ENCODE results near the gene SMAP2. TPM values are rescaled to one million over a fixed set of nuclear protein-coding genes. Genes with fewer than 3 reads are reported as not detected.

SMAP2 gene
- polyA plus RNA-seq, 1 donor (not counting 4 experiments of a cell fraction or from before 2014, with no cell fraction given): 13.2 TPM

DNA sequence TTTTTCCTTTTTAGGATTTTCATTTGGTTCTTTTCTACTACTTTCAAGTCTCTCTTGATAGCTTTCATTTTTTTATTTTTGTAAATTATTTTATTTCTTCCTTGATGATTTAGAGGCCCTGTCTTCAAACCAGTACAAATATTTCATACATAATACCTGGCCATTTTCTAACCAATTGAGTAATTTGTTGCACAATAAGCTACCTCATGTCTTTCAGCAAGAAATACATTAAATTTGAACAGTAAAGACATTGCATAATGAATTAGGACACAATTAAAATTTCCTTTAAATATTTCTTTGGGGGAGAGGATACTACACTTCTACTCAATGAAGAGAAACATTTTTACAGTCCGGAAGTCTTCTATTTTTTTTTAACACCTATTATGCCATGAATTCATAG, 40.8 kb upstream of the SMAP2 start:
- Histone ChIP-seq H4K20me1 (ENCODE audit: control insufficient read depth, extremely low read depth, insufficient read depth, low read length) (no peaks in the 10 kb centered on the region), H3K4me3 (ENCODE audit: control insufficient read depth in 2 of 3, extremely low read depth in 1 of 3, insufficient read depth in 2 of 3, low read depth in 1 of 3, low read length in 3 of 3) (no peak overlapping the region), H3K36me3 (ENCODE audit: control insufficient read depth in 2 of 2, extremely low read depth in 1 of 2, insufficient read depth in 2 of 2, low read length in 2 of 2) (no peaks in the 10 kb centered on the region), H3K9ac (ENCODE audit: control insufficient read depth, extremely low read depth, insufficient read depth, low read length) (no peak overlapping the region), H3K4me2 (ENCODE audit: control insufficient read depth, extremely low read depth, insufficient read depth, low read depth, low read length) (no peak overlapping the region), H3K4me1 (ENCODE audit: control insufficient read depth, extremely low read depth, insufficient read depth, low read length) (no peaks in the 10 kb centered on the region), H3K79me2 (ENCODE audit: control insufficient read depth, insufficient read depth, low read length) (no peaks in the 10 kb centered on the region), H2AFZ (ENCODE audit: control insufficient read depth, low read length) (no peak overlapping the region), H3K9me3 (ENCODE audit: control insufficient read depth, low read depth, low read length) (no peaks in the 10 kb centered on the region), H3K27me3 (ENCODE audit: control insufficient read depth, extremely low read depth, insufficient read depth, low read length) (no peaks in the 10 kb centered on the region), H3K9me1 (ENCODE audit: control insufficient read depth, extremely low read depth, insufficient read depth, low read length) (no peaks in the 10 kb centered on the region), H3K27ac (ENCODE audit: control insufficient read depth, insufficient read depth, low read length) (no peak overlapping the region)
- dilution Hi-C loops (cut with MboI; ENCODE audit: extremely low pct_ligation_motif_present, low sequenced_read_pairs): no loop called here
- DNase-seq (ENCODE audit: low read depth, low spot score): no peak
- TF ChIP-seq, protein P1, sequence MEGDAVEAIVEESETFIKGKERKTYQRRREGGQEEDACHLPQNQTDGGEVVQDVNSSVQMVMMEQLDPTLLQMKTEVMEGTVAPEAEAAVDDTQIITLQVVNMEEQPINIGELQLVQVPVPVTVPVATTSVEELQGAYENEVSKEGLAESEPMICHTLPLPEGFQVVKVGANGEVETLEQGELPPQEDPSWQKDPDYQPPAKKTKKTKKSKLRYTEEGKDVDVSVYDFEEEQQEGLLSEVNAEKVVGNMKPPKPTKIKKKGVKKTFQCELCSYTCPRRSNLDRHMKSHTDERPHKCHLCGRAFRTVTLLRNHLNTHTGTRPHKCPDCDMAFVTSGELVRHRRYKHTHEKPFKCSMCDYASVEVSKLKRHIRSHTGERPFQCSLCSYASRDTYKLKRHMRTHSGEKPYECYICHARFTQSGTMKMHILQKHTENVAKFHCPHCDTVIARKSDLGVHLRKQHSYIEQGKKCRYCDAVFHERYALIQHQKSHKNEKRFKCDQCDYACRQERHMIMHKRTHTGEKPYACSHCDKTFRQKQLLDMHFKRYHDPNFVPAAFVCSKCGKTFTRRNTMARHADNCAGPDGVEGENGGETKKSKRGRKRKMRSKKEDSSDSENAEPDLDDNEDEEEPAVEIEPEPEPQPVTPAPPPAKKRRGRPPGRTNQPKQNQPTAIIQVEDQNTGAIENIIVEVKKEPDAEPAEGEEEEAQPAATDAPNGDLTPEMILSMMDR (optimal IDR thresholded peaks at IDR 0.05 in 1 of 3, IDR thresholded peaks at IDR 0.05 in 1 of 3, conservative IDR thresholded peaks at IDR 0.05 in 1 of 3; ENCODE audit: extremely low read depth in 1 of 3, insufficient read depth in 2 of 3, low read length in 3 of 3): no peak
- TF ChIP-seq EZH2 (IDR thresholded peaks at IDR 0.05; ENCODE audit: low read length): no peak
- no peak for FAIRE-seq

GRCh38 chr1:40337443-40337842, 36.1 kb upstream of the SMAP2 start:
- H2AFZ ChIP-seq (ENCODE audit: control insufficient read depth, low read length): no peak overlapping the region
- H3K9me1 ChIP-seq (ENCODE audit: control insufficient read depth, extremely low read depth, insufficient read depth, low read length): no peaks in the 10 kb centered on the region
- H3K27me3 ChIP-seq (ENCODE audit: control insufficient read depth, extremely low read depth, insufficient read depth, low read length): peaks cover 3% of the 10 kb centered on the region
- H3K79me2 ChIP-seq (ENCODE audit: control insufficient read depth, insufficient read depth, low read length): no peaks in the 10 kb centered on the region
- no peak overlapping the region for H3K4me2 ChIP-seq (ENCODE audit: control insufficient read depth, extremely low read depth, insufficient read depth, low read depth, low read length)
- H3K9ac ChIP-seq (ENCODE audit: control insufficient read depth, extremely low read depth, insufficient read depth, low read length): no peak overlapping the region
- no peak for TF ChIP-seq EZH2 (IDR thresholded peaks at IDR 0.05; ENCODE audit: low read length)
- TF ChIP-seq, protein P1 (optimal IDR thresholded peaks at IDR 0.05 in 1 of 3, IDR thresholded peaks at IDR 0.05 in 1 of 3, conservative IDR thresholded peaks at IDR 0.05 in 1 of 3; ENCODE audit: extremely low read depth in 1 of 3, insufficient read depth in 2 of 3, low read length in 3 of 3): no peak
- H3K27ac ChIP-seq (ENCODE audit: control insufficient read depth, insufficient read depth, low read length): no peak overlapping the region
- no peaks in the 10 kb centered on the region for H4K20me1 ChIP-seq (ENCODE audit: control insufficient read depth, extremely low read depth, insufficient read depth, low read length)
- FAIRE-seq (no peak), DNase-seq (ENCODE audit: low read depth, low spot score) (no peak)
- no peaks in the 10 kb centered on the region for H3K9me3 ChIP-seq (ENCODE audit: control insufficient read depth, low read depth, low read length)
- H3K4me3 ChIP-seq (ENCODE audit: control insufficient read depth in 2 of 3, extremely low read depth in 1 of 3, insufficient read depth in 2 of 3, low read depth in 1 of 3, low read length in 3 of 3): no peak overlapping the region
- no peaks in the 10 kb centered on the region for H3K36me3 ChIP-seq (ENCODE audit: control insufficient read depth in 2 of 2, extremely low read depth in 1 of 2, insufficient read depth in 2 of 2, low read length in 2 of 2)
- dilution Hi-C loops (cut with MboI; ENCODE audit: extremely low pct_ligation_motif_present, low sequenced_read_pairs): no loop called here
- peaks cover 2% of the 10 kb centered on the region for H3K4me1 ChIP-seq (ENCODE audit: control insufficient read depth, extremely low read depth, insufficient read depth, low read length)

Data from keratinocyte (primary cell).